OCI-LY1 (cell line): ENCODE data around the gene NPEPPS.

Experiments
- H2AFZ ChIP-seq: fragments of 200-600 bp; sonication (generic), shearing (Covaris generic); 2 replicates; pipeline ENCODE4 v1.6.0; 2014; ENCODE audit warnings: antibody characterized with exemption, mild to moderate bottlenecking, low read length
- H3F3A ChIP-seq: fragments of 200-600 bp; sonication (generic), shearing (Covaris generic); 2 replicates; pipeline ENCODE4 v1.6.0; 2014; ENCODE audit warnings: mild to moderate bottlenecking, antibody characterized with exemption, low read length, moderate library complexity; ENCODE audit not compliant: insufficient read depth
- H3K27ac ChIP-seq: fragments of 200-600 bp; sonication (generic); 2 replicates; pipeline ENCODE4 v1.5.1; 2014; ENCODE audit warnings: low read length, mixed run types, mild to moderate bottlenecking, low read depth; ENCODE audit not compliant: poor library complexity, severe bottlenecking
- H3K27me3 ChIP-seq: fragments of 200-600 bp; sonication (generic); 2 replicates; pipeline ENCODE4 v1.6.0; 2014; ENCODE audit warnings: antibody characterized with exemption, mild to moderate bottlenecking, low read length, moderate library complexity; ENCODE audit not compliant: insufficient read depth
- H3K36me3 ChIP-seq: fragments of 200-600 bp; sonication (generic); 2 replicates; pipeline ENCODE4 v1.6.1; 2014; ENCODE audit warnings: mild to moderate bottlenecking, antibody characterized with exemption, low read length, moderate library complexity, mixed read lengths; ENCODE audit not compliant: insufficient read depth
- H3K4me1 ChIP-seq: fragments of 200-600 bp; sonication (generic); 2 replicates; pipeline ENCODE4 v1.5.1; 2014; ENCODE audit warnings: mild to moderate bottlenecking, low read length, moderate library complexity; ENCODE audit not compliant: insufficient read depth, severe bottlenecking
- H3K4me2 ChIP-seq: fragments of 200-600 bp; sonication (generic), shearing (Covaris generic); 2 replicates; pipeline ENCODE4 v1.6.1; 2014; ENCODE audit warnings: low read length
- H3K4me3 ChIP-seq: fragments of 200-600 bp; sonication (generic); 2 replicates; pipeline ENCODE4 v1.5.1; 2014; ENCODE audit warnings: low read length, low read depth, mild to moderate bottlenecking, mixed read lengths; ENCODE audit not compliant: poor library complexity, severe bottlenecking
- H3K79me2 ChIP-seq: fragments of 200-600 bp; shearing (Covaris generic); 2 replicates; pipeline ENCODE4 v1.6.1; 2016; ENCODE audit warnings: mixed run types, low read length, mixed read lengths; ENCODE audit not compliant: insufficient read depth
- H3K9ac ChIP-seq: fragments of 200-600 bp; sonication (generic), shearing (Covaris generic); 2 replicates; pipeline ENCODE4 v1.6.1; 2014; ENCODE audit warnings: mild to moderate bottlenecking, low read length, mixed read lengths
- H3K9me2 ChIP-seq: fragments of 200-600 bp; sonication (generic), shearing (Covaris generic); 2 replicates; pipeline ENCODE4 v1.6.1; 2014; ENCODE audit warnings: low read depth, mild to moderate bottlenecking, low read length, mixed read lengths
- H3K9me3 ChIP-seq: fragments of 200-600 bp; shearing (Covaris generic); 2 replicates; pipeline ENCODE4 v1.6.1; 2014; ENCODE audit warnings: low read length, mixed read lengths
- H4K20me1 ChIP-seq: fragments of 200-600 bp; sonication (generic), shearing (Covaris generic); 2 replicates; pipeline ENCODE4 v1.6.0; 2016; ENCODE audit warnings: mild to moderate bottlenecking, low read length; ENCODE audit not compliant: insufficient read depth
- CTCF ChIP-seq: fragments of 200-600 bp; sonication (generic), shearing (Covaris generic); IDR thresholded peaks from 2 replicates; pipeline ENCODE4 v1.5.1; 2017; ENCODE audit warnings: mild to moderate bottlenecking, antibody characterized with exemption, low read length, moderate library complexity, mixed read lengths
- EZH2 ChIP-seq: fragments of 200-600 bp; sonication (generic), shearing (Covaris generic); IDR thresholded peaks from 2 replicates; pipeline ENCODE4 v1.8.0; 2017; ENCODE audit warnings: borderline replicate concordance, mixed run types, mild to moderate bottlenecking, antibody characterized with exemption, low read length, moderate library complexity, mixed read lengths

The NPEPPS gene

GRCh38 chr17:47618410-47618809 lies 87.5 kb downstream of the NPEPPS start:
- no peaks in the 10 kb centered on the region for H3K4me1 ChIP-seq
- no peak overlapping the region for H3K27ac ChIP-seq
- no peaks in the 10 kb centered on the region for H3F3A ChIP-seq
- H3K9me3 ChIP-seq, result no peaks in the 10 kb centered on the region
- no peak overlapping the region for H3K4me3 ChIP-seq
- H3K27me3 ChIP-seq, result no peaks in the 10 kb centered on the region
- no peak overlapping the region for H3K4me2 ChIP-seq
- H3K36me3 ChIP-seq, result peaks cover 70% of the 10 kb centered on the region
- no peak overlapping the region for H2AFZ ChIP-seq
- H4K20me1 ChIP-seq, result no peaks in the 10 kb centered on the region
- no peak overlapping the region for H3K9ac ChIP-seq
- TF ChIP-seq EZH2 (no peak), CTCF (no peak)
- H3K9me2 ChIP-seq, result no peaks in the 10 kb centered on the region
- H3K79me2 ChIP-seq, result no peaks in the 10 kb centered on the region

- H3F3A ChIP-seq, result no peaks in the 10 kb centered on the region
- H3K27ac ChIP-seq, result no peak overlapping the region
These were observed 89.8 kb downstream of the NPEPPS start for GRCh38 chr17:47620503-47621245.

GRCh38 chr17:47621293-47622179 lies 90.6 kb downstream of the NPEPPS start:
- Histone ChIP-seq H3K9ac (no peak overlapping the region), H4K20me1 (no peaks in the 10 kb centered on the region), H3K4me2 (no peak overlapping the region), H2AFZ (no peak overlapping the region), H3F3A (no peaks in the 10 kb centered on the region), H3K27ac (no peak overlapping the region), H3K4me1 (no peaks in the 10 kb centered on the region), H3K4me3 (no peak overlapping the region), H3K79me2 (no peaks in the 10 kb centered on the region), H3K9me3 (no peaks in the 10 kb centered on the region), H3K27me3 (no peaks in the 10 kb centered on the region), H3K9me2 (no peaks in the 10 kb centered on the region), H3K36me3 (peaks cover 60% of the 10 kb centered on the region)
- peak; percentile 25; the same call in 1 of the 2 replicates for TF ChIP-seq CTCF
- TF ChIP-seq EZH2, result no peak

More at GRCh38 chr17:47620503-47621245, 89.8 kb downstream of the NPEPPS start:
- H3K9ac ChIP-seq, result no peak overlapping the region
- no peak overlapping the region for H3K4me2 ChIP-seq
- no peak overlapping the region for H3K4me3 ChIP-seq
- H2AFZ ChIP-seq, result no peak overlapping the region
- no peaks in the 10 kb centered on the region for H3K27me3 ChIP-seq
- H3K36me3 ChIP-seq, result peaks cover 60% of the 10 kb centered on the region
- H3K9me3 ChIP-seq, result no peaks in the 10 kb centered on the region
- no peaks in the 10 kb centered on the region for H4K20me1 ChIP-seq
- no peaks in the 10 kb centered on the region for H3K9me2 ChIP-seq
- H3K79me2 ChIP-seq, result no peaks in the 10 kb centered on the region
- no peaks in the 10 kb centered on the region for H3K4me1 ChIP-seq
- TF ChIP-seq CTCF (no peak), EZH2 (no peak)
